ENCODE measurements around the gene EEA1. TPM values are rescaled to one million over a fixed set of nuclear protein-coding genes. Genes with fewer than 3 reads are reported as not detected.
A peak's percentile ranks its signal among the peaks of the same experiment; 100 is the strongest.

Gene EEA1
- polyA plus RNA-seq, 2 of the 4 experiments (the other 2 are of a cell fraction): 6.6 to 8.1 TPM

DNA sequence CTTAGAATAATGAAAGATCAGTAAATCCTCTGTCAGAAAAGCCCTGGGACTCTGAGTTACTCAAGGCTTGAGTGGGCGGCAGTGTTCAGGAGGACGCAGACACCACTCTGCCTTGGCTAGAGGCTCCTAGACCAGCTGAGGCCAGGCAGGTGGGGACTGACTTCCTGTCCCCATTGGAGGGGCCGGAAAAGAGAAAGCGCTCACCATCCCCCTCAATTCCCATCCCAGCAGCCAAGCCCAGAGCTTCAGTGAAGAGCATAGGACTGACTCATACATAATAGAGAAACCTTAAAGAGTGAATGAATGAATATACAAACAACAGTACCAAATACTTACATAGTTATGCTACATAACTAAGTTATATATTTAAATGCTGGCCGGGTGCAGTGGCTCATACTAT is 164.3 kb downstream of the EEA1 start:
- POLR2A ChIA-PET: no interaction called here
- no peak overlapping the region for H3K27ac ChIP-seq
- peaks cover 3% of the 10 kb centered on the region; the same call in 1 of the 3 replicates for H3K4me1 ChIP-seq
- H3K9me3 ChIP-seq: no peaks in the 10 kb centered on the region
- CTCF ChIA-PET: interaction anchor here (1.1 to 1.2 kb wide), 2 partner anchors 13 to 21 kb away, joined by 3 read pairs; no protein-coding TSS in a partner anchor
- H3K4me3 ChIP-seq: no peak overlapping the region
- 0 out of 6 replicates have a peak, but pooled peaks of 1 of the 2 experiments have one; percentile 21 for ATAC-seq
- no peak for TF ChIP-seq HOXB5 (CRISPR knock-in tag; IDR thresholded peaks at IDR 0.05)
- no peak for TF ChIP-seq EP300 (IDR thresholded peaks at IDR 0.05)
- TF ChIP-seq HOXA7 (CRISPR knock-in tag; IDR thresholded peaks at IDR 0.05): no peak
- TF ChIP-seq FOXS1 (CRISPR knock-in tag; IDR thresholded peaks at IDR 0.05): no peak
- TF ChIP-seq, protein P1, sequence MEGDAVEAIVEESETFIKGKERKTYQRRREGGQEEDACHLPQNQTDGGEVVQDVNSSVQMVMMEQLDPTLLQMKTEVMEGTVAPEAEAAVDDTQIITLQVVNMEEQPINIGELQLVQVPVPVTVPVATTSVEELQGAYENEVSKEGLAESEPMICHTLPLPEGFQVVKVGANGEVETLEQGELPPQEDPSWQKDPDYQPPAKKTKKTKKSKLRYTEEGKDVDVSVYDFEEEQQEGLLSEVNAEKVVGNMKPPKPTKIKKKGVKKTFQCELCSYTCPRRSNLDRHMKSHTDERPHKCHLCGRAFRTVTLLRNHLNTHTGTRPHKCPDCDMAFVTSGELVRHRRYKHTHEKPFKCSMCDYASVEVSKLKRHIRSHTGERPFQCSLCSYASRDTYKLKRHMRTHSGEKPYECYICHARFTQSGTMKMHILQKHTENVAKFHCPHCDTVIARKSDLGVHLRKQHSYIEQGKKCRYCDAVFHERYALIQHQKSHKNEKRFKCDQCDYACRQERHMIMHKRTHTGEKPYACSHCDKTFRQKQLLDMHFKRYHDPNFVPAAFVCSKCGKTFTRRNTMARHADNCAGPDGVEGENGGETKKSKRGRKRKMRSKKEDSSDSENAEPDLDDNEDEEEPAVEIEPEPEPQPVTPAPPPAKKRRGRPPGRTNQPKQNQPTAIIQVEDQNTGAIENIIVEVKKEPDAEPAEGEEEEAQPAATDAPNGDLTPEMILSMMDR (IDR thresholded peaks at IDR 0.05): no peak
- TF ChIP-seq ELK1 (IDR thresholded peaks at IDR 0.05; ENCODE audit: low read depth, low read length): no peak
- TF ChIP-seq CBX8 (IDR thresholded peaks at IDR 0.05): no peak
- TF ChIP-seq GATA3 (IDR thresholded peaks at IDR 0.05; ENCODE audit: borderline replicate concordance): no peak
- TF ChIP-seq SREBF2 (IDR thresholded peaks at IDR 0.05): no peak
- TF ChIP-seq NR3C1 (IDR thresholded peaks at IDR 0.05): no peak
- no peak for TF ChIP-seq JUN (IDR thresholded peaks at IDR 0.05)
- no peak for TF ChIP-seq CHD4 (IDR thresholded peaks at IDR 0.05; ENCODE audit: borderline replicate concordance)
- TF ChIP-seq FOSB (CRISPR knock-in tag; IDR thresholded peaks at IDR 0.05): no peak
- no peak for TF ChIP-seq TFCP2L1 (CRISPR knock-in tag; IDR thresholded peaks at IDR 0.05)
- no peak for TF ChIP-seq RCOR1 (IDR thresholded peaks at IDR 0.05; ENCODE audit: low read depth, low read length)
- TF ChIP-seq TP53 (CRISPR knock-in tag; IDR thresholded peaks at IDR 0.05): no peak
- TF ChIP-seq USF2 (IDR thresholded peaks at IDR 0.05): no peak
- H3K4me2 ChIP-seq: no peak overlapping the region
- 88% methylated on average over 5 of the region's 5 CpGs for WGBS (ENCODE audit: missing lambda C conversion rate)
- no peak for DNase-seq (ENCODE audit: low read depth in 1 of 2, low spot score in 1 of 2)
- FAIRE-seq: no peak

GRCh38 chr12:92762773-92763172 is 166.3 kb downstream of the EEA1 start:
- Histone ChIP-seq H3K27ac (no peak overlapping the region), H3K9me3 (no peaks in the 10 kb centered on the region), H3K4me3 (no peak overlapping the region), H3K4me1 (peaks cover 7% of the 10 kb centered on the region; the same call in 1 of the 3 replicates), H3K4me2 (no peak overlapping the region)
- no peak for ATAC-seq
- WGBS (ENCODE audit: missing lambda C conversion rate): 77% methylated on average over 5 of the region's 5 CpGs
- ChIA-PET CTCF (no interaction called here), POLR2A (no interaction called here)
- FAIRE-seq: no peak
- no peak for DNase-seq (ENCODE audit: low read depth in 1 of 2, low spot score in 1 of 2)
- no peak for TF ChIP-seq PHF8 (IDR thresholded peaks at IDR 0.05; ENCODE audit: borderline replicate concordance, low read depth)
- no peak for TF ChIP-seq RFX5 (IDR thresholded peaks at IDR 0.05)
- TF ChIP-seq, protein P2, sequence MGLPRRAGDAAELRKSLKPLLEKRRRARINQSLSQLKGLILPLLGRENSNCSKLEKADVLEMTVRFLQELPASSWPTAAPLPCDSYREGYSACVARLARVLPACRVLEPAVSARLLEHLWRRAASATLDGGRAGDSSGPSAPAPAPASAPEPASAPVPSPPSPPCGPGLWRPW (IDR thresholded peaks at IDR 0.05): no peak
- TF ChIP-seq GATA3 (IDR thresholded peaks at IDR 0.05; ENCODE audit: borderline replicate concordance): no peak
- no peak for TF ChIP-seq ZFP36 (IDR thresholded peaks at IDR 0.05; ENCODE audit: borderline replicate concordance, partially characterized antibody)
- TF ChIP-seq CHD2 (IDR thresholded peaks at IDR 0.05; ENCODE audit: low read length, partially characterized antibody): no peak
- no peak for TF ChIP-seq RNF2 (IDR thresholded peaks at IDR 0.05; ENCODE audit: borderline replicate concordance, low read depth)
- no peak for TF ChIP-seq POLR2A (IDR thresholded peaks at IDR 0.05; ENCODE audit: low read length)
- no peak for TF ChIP-seq TP53 (CRISPR knock-in tag; IDR thresholded peaks at IDR 0.05)
- no peak for TF ChIP-seq ZSCAN20 (CRISPR knock-in tag; IDR thresholded peaks at IDR 0.05)
- TF ChIP-seq FOSL2 (IDR thresholded peaks at IDR 0.05): no peak
- TF ChIP-seq FOSL2 (CRISPR knock-in tag; IDR thresholded peaks at IDR 0.05): no peak
- TF ChIP-seq, protein P3, sequence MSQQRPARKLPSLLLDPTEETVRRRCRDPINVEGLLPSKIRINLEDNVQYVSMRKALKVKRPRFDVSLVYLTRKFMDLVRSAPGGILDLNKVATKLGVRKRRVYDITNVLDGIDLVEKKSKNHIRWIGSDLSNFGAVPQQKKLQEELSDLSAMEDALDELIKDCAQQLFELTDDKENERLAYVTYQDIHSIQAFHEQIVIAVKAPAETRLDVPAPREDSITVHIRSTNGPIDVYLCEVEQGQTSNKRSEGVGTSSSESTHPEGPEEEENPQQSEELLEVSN (IDR thresholded peaks at IDR 0.05; ENCODE audit: borderline replicate concordance, low read depth): no peak
- TF ChIP-seq ZC3H11A (IDR thresholded peaks at IDR 0.05): no peak

Measured in A549 (cell line).